Upper lobe of left lung (tissue), 6 donors: ENCODE results near the gene GALNT7. TPM values are rescaled to one million over a fixed set of nuclear protein-coding genes. Genes with fewer than 3 reads are reported as not detected.

Source experiments
- ATAC-seq, 2 donors: fragments of 200-7000 bp; cut with Tn5 transposase; one replicate each; pipeline ENCODE4 v1.9.1; 2022; ENCODE audit warnings: mild to moderate bottlenecking in 2 of 2, moderate library complexity in 2 of 2; ENCODE audit not compliant: low FRiP score in 2 of 2
- DNase-seq, 2 donors: peaks; one replicate each; pipeline ENCODE4 v3.0.0-alpha.2; 2019 to 2020
- H3K27ac ChIP-seq, 4 donors: fragments of 200-600 bp; sonication (generic); one replicate each; pipeline ENCODE4 v1.5.1; 2016 to 2019
- H3K27me3 ChIP-seq, 4 donors: fragments of 200-600 bp; sonication (generic); one replicate each; pipeline ENCODE4 v1.5.1; 2017 to 2019
- H3K36me3 ChIP-seq, 4 donors: fragments of 200-600 bp; sonication (generic); one replicate each; pipeline ENCODE4 v1.5.1; 2016 to 2019
- H3K4me1 ChIP-seq, 4 donors: fragments of 200-600 bp; sonication (generic); one replicate each; pipeline ENCODE4 v1.5.1; 2018 to 2019
- H3K4me3 ChIP-seq, 4 donors: fragments of 200-600 bp; sonication (generic); one replicate each; pipeline ENCODE4 v1.5.1; 2017 to 2019; ENCODE audit warnings: mild to moderate bottlenecking in 2 of 4, moderate library complexity in 1 of 4
- H3K9me3 ChIP-seq, 4 donors: fragments of 200-600 bp; sonication (generic); one replicate each; pipeline ENCODE4 v1.5.1; 2018 to 2019
- EP300 ChIP-seq, 4 donors: sonication (generic); formaldehyde crosslinking; IDR thresholded peaks; one replicate each; pipeline ENCODE4 v1.5.1; 2017; ENCODE audit warnings: antibody characterized with exemption in 4 of 4, control low read depth in 2 of 4
- POLR2A ChIP-seq, 4 donors: fragments of 450-650 bp; IDR thresholded peaks; one replicate each; pipeline ENCODE4 v1.5.1; 2016 to 2017; ENCODE audit warnings: antibody characterized with exemption in 4 of 4, mild to moderate bottlenecking in 2 of 4
- POLR2AphosphoS5 ChIP-seq, 2 donors: sonication (generic); formaldehyde crosslinking; IDR thresholded peaks; one replicate each; pipeline ENCODE4 v1.5.1; 2017; ENCODE audit warnings: antibody characterized with exemption in 2 of 2
- WGBS, 2 donors: methylation state at CpG; one replicate each; pipeline ENCODE4 v1.1.5; 2017 to 2018; 5-methylcytosine and 5-hydroxymethylcytosine counted together
- total RNA-seq, 6 donors: library from RNA; depleted of rRNA in 4 of 6; stranded (reverse); fragments of >200 nt in 4 of 6; gene quantifications; one replicate each; pipeline versions ENCODE4 v1.1.0 to v1.2.1, GENCODE V29; 2016 to 2021
- TF ChIP-seq, protein P1 (sequence below), 6 experiments: fragments of 450-650 bp in 4 of 6; fragments of 200-600 bp in 2 of 6; sonication (generic) in 2 of 6; IDR thresholded peaks; one replicate each; pipeline ENCODE4 v1.5.1; 2016 to 2019; ENCODE audit warnings: antibody characterized with exemption in 6 of 6
- donor health status: DM: no; HTN: no; CAD: no; lungs with moderate emphysema.
- donor health status: DM: no; HTN: yes; CAD: no; lungs with severe emphysema.

The GALNT7 gene
- total RNA-seq, 6 donors from 2014 or later: 5.0 to 68.1 (median 20.1) TPM

GRCh38 chr4:173277340-173277739, 108.7 kb downstream of the GALNT7 start:
- no peaks in the 10 kb centered on the region for H3K27me3 ChIP-seq
- H3K27ac ChIP-seq: no peak overlapping the region
- no peaks in the 10 kb centered on the region for H3K36me3 ChIP-seq
- H3K4me3 ChIP-seq: no peak overlapping the region
- no peaks in the 10 kb centered on the region for H3K4me1 ChIP-seq
- H3K9me3 ChIP-seq: no peaks in the 10 kb centered on the region
- TF ChIP-seq POLR2AphosphoS5 (IDR thresholded peaks at IDR 0.05): no peak
- TF ChIP-seq POLR2A (IDR thresholded peaks at IDR 0.05): no peak
- TF ChIP-seq, protein P1, sequence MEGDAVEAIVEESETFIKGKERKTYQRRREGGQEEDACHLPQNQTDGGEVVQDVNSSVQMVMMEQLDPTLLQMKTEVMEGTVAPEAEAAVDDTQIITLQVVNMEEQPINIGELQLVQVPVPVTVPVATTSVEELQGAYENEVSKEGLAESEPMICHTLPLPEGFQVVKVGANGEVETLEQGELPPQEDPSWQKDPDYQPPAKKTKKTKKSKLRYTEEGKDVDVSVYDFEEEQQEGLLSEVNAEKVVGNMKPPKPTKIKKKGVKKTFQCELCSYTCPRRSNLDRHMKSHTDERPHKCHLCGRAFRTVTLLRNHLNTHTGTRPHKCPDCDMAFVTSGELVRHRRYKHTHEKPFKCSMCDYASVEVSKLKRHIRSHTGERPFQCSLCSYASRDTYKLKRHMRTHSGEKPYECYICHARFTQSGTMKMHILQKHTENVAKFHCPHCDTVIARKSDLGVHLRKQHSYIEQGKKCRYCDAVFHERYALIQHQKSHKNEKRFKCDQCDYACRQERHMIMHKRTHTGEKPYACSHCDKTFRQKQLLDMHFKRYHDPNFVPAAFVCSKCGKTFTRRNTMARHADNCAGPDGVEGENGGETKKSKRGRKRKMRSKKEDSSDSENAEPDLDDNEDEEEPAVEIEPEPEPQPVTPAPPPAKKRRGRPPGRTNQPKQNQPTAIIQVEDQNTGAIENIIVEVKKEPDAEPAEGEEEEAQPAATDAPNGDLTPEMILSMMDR (IDR thresholded peaks at IDR 0.05): no peak
- no peak for TF ChIP-seq EP300 (IDR thresholded peaks at IDR 0.05)
- ATAC-seq (no peak), DNase-seq (no peak)
- WGBS, 2 donors: 85 to 95% methylated on average over 2 of the region's 2 CpGs

- Histone ChIP-seq H3K9me3 (peaks cover 6 to 31% (median 18%) of the 10 kb centered on the region in 4 donors), H3K27me3 (no peaks in the 10 kb centered on the region), H3K27ac (no peak overlapping the region), H3K36me3 (no peaks in the 10 kb centered on the region), H3K4me3 (no peak overlapping the region), H3K4me1 (no peaks in the 10 kb centered on the region)
- ATAC-seq (peak in 1 of 2 donors; percentile 22), DNase-seq (no peak)
- TF ChIP-seq POLR2A (IDR thresholded peaks at IDR 0.05) (no peak), POLR2AphosphoS5 (IDR thresholded peaks at IDR 0.05) (no peak), EP300 (IDR thresholded peaks at IDR 0.05) (no peak)
- TF ChIP-seq, protein P1 (IDR thresholded peaks at IDR 0.05): no peak
- 89 to 95% methylated on average over 4 of the region's 4 CpGs for WGBS, 2 donors
Observed at GRCh38 chr4:173280998-173281397, 112.4 kb downstream of the GALNT7 start.

GRCh38 chr4:173281406-173282255, 113.0 kb downstream of the GALNT7 start:
- H3K4me1 ChIP-seq: no peaks in the 10 kb centered on the region
- H3K27ac ChIP-seq: no peak overlapping the region
- H3K4me3 ChIP-seq: no peak overlapping the region
- DNase-seq (no peak), ATAC-seq (peak; percentile 24 to 49)
- no peaks in the 10 kb centered on the region for H3K36me3 ChIP-seq
- no peaks in the 10 kb centered on the region for H3K27me3 ChIP-seq
- peaks cover 6 to 35% (median 20%) of the 10 kb centered on the region in 4 donors for H3K9me3 ChIP-seq
- TF ChIP-seq EP300 (IDR thresholded peaks at IDR 0.05) (no peak), POLR2A (IDR thresholded peaks at IDR 0.05) (no peak)
- 78% methylated on average over 14 of the region's 14 CpGs for WGBS, 2 donors

GRCh38 chr4:173282256-173282562, 113.6 kb downstream of the GALNT7 start:
- Histone ChIP-seq H3K27ac (no peak overlapping the region), H3K36me3 (no peaks in the 10 kb centered on the region), H3K27me3 (no peaks in the 10 kb centered on the region), H3K9me3 (peaks cover 6 to 38% (median 24%) of the 10 kb centered on the region in 4 donors), H3K4me1 (no peaks in the 10 kb centered on the region), H3K4me3 (no peak overlapping the region)
- DNase-seq: no peak
- no peak for ATAC-seq
- no peak for TF ChIP-seq POLR2AphosphoS5 (IDR thresholded peaks at IDR 0.05)
- no peak for TF ChIP-seq EP300 (IDR thresholded peaks at IDR 0.05)
- TF ChIP-seq, protein P1 (IDR thresholded peaks at IDR 0.05): no peak
- no peak for TF ChIP-seq POLR2A (IDR thresholded peaks at IDR 0.05)
- WGBS, 2 donors: 84% methylated on average over 4 of the region's 4 CpGs

DNA sequence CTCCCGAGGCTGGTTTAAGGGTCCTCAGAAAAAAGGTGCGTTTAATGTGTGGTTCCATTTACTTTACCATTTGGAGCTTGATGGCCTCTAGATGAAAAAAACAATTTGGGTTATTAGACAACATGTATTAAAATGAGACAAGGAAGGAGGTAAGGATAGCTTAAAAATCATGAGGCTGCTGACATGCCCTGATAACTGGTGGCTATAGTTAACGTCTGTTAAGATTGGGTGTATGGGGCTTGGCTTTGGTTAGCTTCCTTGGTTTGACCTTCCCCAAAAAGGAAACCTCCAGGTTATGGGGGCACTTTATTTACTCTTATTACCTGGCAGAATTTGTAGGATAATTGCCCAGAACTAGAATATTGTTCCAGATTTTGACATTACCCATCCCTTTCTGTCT, 114.0 kb downstream of the GALNT7 start:
- no peak overlapping the region for H3K4me3 ChIP-seq
- 75 to 88% methylated on average over 3 of the region's 3 CpGs for WGBS, 2 donors
- no peak overlapping the region for H3K27ac ChIP-seq
- no peaks in the 10 kb centered on the region for H3K36me3 ChIP-seq
- TF ChIP-seq, protein P1 (IDR thresholded peaks at IDR 0.05): no peak
- TF ChIP-seq POLR2AphosphoS5 (IDR thresholded peaks at IDR 0.05): no peak
- TF ChIP-seq POLR2A (IDR thresholded peaks at IDR 0.05): no peak
- TF ChIP-seq EP300 (IDR thresholded peaks at IDR 0.05): no peak
- DNase-seq (no peak), ATAC-seq (no peak)
- H3K4me1 ChIP-seq: no peaks in the 10 kb centered on the region
- H3K27me3 ChIP-seq: no peaks in the 10 kb centered on the region
- peaks cover 6 to 42% (median 27%) of the 10 kb centered on the region in 4 donors for H3K9me3 ChIP-seq
